GM12801 (cell line): ENCODE data around the gene ACSF3.

Source experiments
- CTCF ChIP-seq: IDR thresholded peaks from one replicate; pipeline ENCODE4 v1.5.1; 2011; ENCODE audit warnings: control low read depth; ENCODE audit not compliant: insufficient read length; ENCODE audit errors: extremely low read depth

ACSF3 gene

GRCh38 chr16:89140401-89140800, 46.7 kb downstream of the ACSF3 start:
- no peak for TF ChIP-seq CTCF

DNA sequence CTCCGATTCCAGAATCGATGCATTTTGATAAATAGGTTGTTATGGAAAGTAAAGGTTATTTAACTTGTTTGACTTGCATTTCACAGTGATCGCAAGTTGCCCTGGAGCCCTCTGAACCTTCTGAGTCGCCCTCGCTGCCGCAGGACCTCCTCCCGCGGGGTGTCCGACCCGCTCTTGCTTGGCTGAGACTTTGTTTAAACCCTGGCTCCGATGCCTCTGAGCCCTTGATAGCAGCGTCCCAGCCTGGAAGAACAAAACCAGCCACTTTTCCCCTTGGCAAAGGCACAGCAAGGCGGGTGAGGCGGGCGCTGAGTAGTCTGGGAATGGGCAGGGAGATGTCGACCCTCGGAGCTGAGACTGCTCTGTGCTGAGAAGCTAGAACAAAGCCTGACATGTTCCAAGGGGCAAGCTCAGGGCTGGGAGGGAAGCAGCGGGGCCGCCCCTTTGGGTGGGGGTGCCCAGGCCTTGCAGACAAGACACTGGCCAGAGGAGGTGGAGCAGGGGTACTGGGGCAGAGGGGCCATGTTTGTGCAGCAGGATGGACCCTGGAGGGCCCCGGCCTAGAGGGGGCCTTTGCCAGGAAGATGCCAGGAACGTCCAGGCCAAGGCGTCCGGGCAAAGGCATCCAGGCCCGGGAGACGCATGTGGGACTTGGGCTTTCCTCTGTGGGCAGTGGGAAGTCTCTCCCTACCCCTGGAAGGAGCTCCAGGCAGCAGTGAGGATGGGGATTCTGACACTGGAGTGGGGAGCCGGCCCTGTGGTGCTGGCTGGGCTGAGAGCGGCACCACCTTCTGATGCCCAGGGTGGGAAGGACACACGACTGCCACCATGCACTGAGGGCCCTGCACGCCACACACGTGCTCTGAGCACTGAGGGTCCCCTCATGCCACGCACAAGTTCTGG, 47.6 kb downstream of the ACSF3 start:
- TF ChIP-seq CTCF = no peak

- no peak for TF ChIP-seq CTCF
Measured at GRCh38 chr16:89141884-89142267, 48.2 kb downstream of the ACSF3 start.

GRCh38 chr16:89142474-89143195, 49.0 kb downstream of the ACSF3 start:
- TF ChIP-seq CTCF = no peak

GRCh38 chr16:89143201-89143741, 49.6 kb downstream of the ACSF3 start:
- no peak for TF ChIP-seq CTCF

- no peak for TF ChIP-seq CTCF
Measured at GRCh38 chr16:89143911-89144675, 50.4 kb downstream of the ACSF3 start.

DNA sequence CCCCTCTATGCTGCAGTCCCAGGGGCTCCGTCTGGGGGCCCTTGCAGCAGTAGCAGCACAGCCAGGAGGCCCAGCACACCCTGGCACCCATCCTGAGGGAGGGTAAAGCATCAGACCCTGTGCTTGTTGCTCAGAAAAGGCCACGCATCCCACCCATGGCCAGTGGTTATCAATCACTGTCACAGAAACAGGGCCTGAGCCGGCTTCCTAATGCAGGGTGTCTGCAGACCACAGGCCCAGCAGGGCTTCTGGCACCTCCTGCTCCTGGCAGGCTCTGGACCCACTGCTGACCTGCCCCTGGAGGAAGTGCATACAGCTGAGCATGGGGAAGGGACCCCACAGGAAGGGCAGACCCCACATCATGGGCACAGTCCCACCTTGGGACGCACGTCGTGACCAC, 51.0 kb downstream of the ACSF3 start:
- no peak for TF ChIP-seq CTCF
